ENCODE measurements around the gene TRABD.

Gene TRABD

DNA sequence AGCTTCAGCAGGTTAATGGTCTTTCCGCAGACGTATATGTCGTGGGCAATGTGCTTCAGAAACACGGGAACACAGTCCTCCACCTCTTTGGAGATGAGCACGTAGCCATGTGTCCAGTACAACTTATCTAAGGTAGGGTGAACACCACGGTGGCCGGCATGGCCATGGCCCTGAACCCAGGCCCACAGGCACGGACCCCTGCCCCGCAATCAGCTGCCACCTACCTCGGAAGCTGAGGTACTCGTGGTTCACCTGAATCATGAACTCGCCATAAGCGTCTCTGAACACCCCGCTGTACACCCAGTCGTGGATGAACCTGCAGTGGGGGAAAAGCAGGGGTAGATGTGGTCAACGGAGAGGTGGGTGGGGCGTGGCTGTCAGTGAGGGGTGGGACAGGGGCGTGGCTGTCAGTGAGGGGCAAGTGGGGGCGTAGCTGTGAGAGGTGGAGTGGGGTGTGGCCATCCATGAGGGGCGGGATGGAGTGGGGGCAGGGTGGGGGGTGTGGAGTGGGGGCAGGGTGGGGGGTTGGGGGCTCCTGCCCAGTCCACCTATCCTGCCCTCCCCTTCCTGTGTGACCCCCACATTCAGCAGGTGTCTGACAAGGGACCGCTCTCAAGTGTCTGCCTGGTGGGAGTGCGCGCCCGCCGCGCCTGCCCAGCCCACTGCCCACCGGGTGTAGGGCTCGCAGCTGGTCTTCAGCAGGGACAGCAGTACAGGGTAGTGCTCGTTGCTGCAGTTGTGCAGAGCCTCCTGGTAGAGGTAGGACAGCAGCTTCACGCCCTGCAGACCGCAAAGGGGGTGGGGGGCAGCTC is 40.6 kb downstream of the TRABD start:
- no peaks in the 10 kb centered on the region for H3K4me1 ChIP-seq (ENCODE audit: insufficient read depth, low read length, severe bottlenecking)

DNA sequence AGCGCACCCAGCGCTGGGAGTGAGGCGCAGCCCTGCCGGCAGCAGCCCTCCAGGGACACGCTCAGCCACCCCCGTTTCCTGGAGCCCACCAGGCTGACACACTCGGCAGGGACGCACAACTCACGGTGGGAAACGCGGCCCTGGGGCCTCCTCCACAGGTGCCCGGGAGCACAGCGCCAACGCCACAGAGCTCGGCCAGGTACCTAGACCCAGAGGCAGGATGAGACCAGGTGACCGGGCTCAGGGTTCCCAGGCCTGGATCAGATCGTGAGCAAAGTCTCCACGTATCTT is 41.1 kb downstream of the TRABD start:
- H3K9me2 ChIP-seq (ENCODE audit: low read depth, low read length), result no peaks in the 10 kb centered on the region
- H4K20me1 ChIP-seq (ENCODE audit: insufficient read depth, low read length), result no peaks in the 10 kb centered on the region
- H3K27me3 ChIP-seq (ENCODE audit: insufficient read depth, low read length), result no peaks in the 10 kb centered on the region
- peaks cover 57% of the 10 kb centered on the region; the same call in 1 of the 2 replicates for H3K36me3 ChIP-seq (ENCODE audit: insufficient read depth, low read length)
- no peak overlapping the region for H3K4me3 ChIP-seq (ENCODE audit: low read depth, low read length, poor library complexity, severe bottlenecking)
- no peaks in the 10 kb centered on the region for H3F3A ChIP-seq (ENCODE audit: insufficient read depth, low read length)
- H2AFZ ChIP-seq (ENCODE audit: low read length), result no peak overlapping the region
- no peak overlapping the region for H3K27ac ChIP-seq (ENCODE audit: low read depth, low read length, poor library complexity, severe bottlenecking)
- no peaks in the 10 kb centered on the region for H3K79me2 ChIP-seq (ENCODE audit: insufficient read depth, low read length)
- H3K9me3 ChIP-seq (ENCODE audit: low read length), result no peaks in the 10 kb centered on the region
- no peaks in the 10 kb centered on the region for H3K4me1 ChIP-seq (ENCODE audit: insufficient read depth, low read length, severe bottlenecking)
- H3K4me2 ChIP-seq (ENCODE audit: low read length), result no peak overlapping the region
- H3K9ac ChIP-seq (ENCODE audit: low read length), result no peak overlapping the region
- no peak for TF ChIP-seq EZH2 (IDR thresholded peaks at IDR 0.05; ENCODE audit: borderline replicate concordance, low read length)
- TF ChIP-seq, protein P1, sequence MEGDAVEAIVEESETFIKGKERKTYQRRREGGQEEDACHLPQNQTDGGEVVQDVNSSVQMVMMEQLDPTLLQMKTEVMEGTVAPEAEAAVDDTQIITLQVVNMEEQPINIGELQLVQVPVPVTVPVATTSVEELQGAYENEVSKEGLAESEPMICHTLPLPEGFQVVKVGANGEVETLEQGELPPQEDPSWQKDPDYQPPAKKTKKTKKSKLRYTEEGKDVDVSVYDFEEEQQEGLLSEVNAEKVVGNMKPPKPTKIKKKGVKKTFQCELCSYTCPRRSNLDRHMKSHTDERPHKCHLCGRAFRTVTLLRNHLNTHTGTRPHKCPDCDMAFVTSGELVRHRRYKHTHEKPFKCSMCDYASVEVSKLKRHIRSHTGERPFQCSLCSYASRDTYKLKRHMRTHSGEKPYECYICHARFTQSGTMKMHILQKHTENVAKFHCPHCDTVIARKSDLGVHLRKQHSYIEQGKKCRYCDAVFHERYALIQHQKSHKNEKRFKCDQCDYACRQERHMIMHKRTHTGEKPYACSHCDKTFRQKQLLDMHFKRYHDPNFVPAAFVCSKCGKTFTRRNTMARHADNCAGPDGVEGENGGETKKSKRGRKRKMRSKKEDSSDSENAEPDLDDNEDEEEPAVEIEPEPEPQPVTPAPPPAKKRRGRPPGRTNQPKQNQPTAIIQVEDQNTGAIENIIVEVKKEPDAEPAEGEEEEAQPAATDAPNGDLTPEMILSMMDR (IDR thresholded peaks at IDR 0.05; ENCODE audit: low read length), result no peak

More for the DNA sequence above, 40.6 kb downstream of the TRABD start:
- no peak for TF ChIP-seq EZH2 (IDR thresholded peaks at IDR 0.05; ENCODE audit: borderline replicate concordance, low read length)
- TF ChIP-seq, protein P1 (IDR thresholded peaks at IDR 0.05; ENCODE audit: low read length), result no peak
- H3K9me2 ChIP-seq (ENCODE audit: low read depth, low read length), result no peaks in the 10 kb centered on the region
- no peak overlapping the region for H3K9ac ChIP-seq (ENCODE audit: low read length)
- H3K9me3 ChIP-seq (ENCODE audit: low read length), result no peaks in the 10 kb centered on the region
- no peaks in the 10 kb centered on the region for H4K20me1 ChIP-seq (ENCODE audit: insufficient read depth, low read length)
- H2AFZ ChIP-seq (ENCODE audit: low read length), result no peak overlapping the region
- H3K27ac ChIP-seq (ENCODE audit: low read depth, low read length, poor library complexity, severe bottlenecking), result no peak overlapping the region
- H3K4me2 ChIP-seq (ENCODE audit: low read length), result no peak overlapping the region
- no peaks in the 10 kb centered on the region for H3F3A ChIP-seq (ENCODE audit: insufficient read depth, low read length)
- H3K36me3 ChIP-seq (ENCODE audit: insufficient read depth, low read length), result peaks cover 62% of the 10 kb centered on the region
- no peaks in the 10 kb centered on the region for H3K27me3 ChIP-seq (ENCODE audit: insufficient read depth, low read length)
- H3K4me3 ChIP-seq (ENCODE audit: low read depth, low read length, poor library complexity, severe bottlenecking), result no peak overlapping the region
- no peaks in the 10 kb centered on the region for H3K79me2 ChIP-seq (ENCODE audit: insufficient read depth, low read length)

DNA sequence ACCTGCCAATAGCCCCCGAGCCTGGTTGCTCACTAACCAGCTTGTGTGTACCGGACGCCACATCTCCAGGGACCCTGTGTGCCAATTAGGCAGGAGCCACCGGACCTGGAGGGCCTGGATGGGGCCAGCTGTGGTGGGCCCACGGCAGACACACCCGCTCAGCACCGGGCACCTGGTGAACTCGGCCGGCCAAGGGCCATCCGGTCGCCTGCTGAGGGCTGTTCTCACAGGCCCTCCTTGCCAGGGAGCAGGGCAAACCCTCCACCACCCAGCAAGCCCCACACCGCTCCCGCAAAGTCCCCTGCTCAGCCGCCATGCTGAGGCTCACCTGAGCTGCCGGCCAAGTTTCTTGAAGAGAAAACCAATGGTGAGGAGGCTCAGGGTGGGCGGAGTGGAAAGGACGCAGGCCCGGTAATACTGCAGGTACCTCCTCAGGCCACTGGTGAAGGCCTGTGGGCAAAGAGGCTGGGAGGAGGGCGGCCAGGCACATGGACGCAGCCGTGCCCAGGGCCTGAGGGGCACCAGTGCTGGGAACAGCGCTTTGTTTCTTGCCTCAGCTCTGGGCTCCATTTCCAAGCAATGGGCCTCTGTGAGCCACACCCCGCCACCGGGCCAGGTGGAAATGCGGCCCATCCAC is 42.0 kb downstream of the TRABD start:
- Histone ChIP-seq H3K9me3 (ENCODE audit: low read length) (no peaks in the 10 kb centered on the region), H3K27ac (ENCODE audit: low read depth, low read length, poor library complexity, severe bottlenecking) (no peak overlapping the region), H3F3A (ENCODE audit: insufficient read depth, low read length) (no peaks in the 10 kb centered on the region), H3K9me2 (ENCODE audit: low read depth, low read length) (no peaks in the 10 kb centered on the region), H3K4me2 (ENCODE audit: low read length) (no peak overlapping the region), H3K79me2 (ENCODE audit: insufficient read depth, low read length) (no peaks in the 10 kb centered on the region), H3K27me3 (ENCODE audit: insufficient read depth, low read length) (no peaks in the 10 kb centered on the region), H3K4me1 (ENCODE audit: insufficient read depth, low read length, severe bottlenecking) (no peaks in the 10 kb centered on the region), H3K36me3 (ENCODE audit: insufficient read depth, low read length) (peaks cover 53% of the 10 kb centered on the region), H2AFZ (ENCODE audit: low read length) (no peak overlapping the region), H3K4me3 (ENCODE audit: low read depth, low read length, poor library complexity, severe bottlenecking) (no peak overlapping the region), H3K9ac (ENCODE audit: low read length) (no peak overlapping the region), H4K20me1 (ENCODE audit: insufficient read depth, low read length) (no peaks in the 10 kb centered on the region)
- TF ChIP-seq, protein P1 (IDR thresholded peaks at IDR 0.05; ENCODE audit: low read length), result no peak
- TF ChIP-seq EZH2 (IDR thresholded peaks at IDR 0.05; ENCODE audit: borderline replicate concordance, low read length), result no peak
